Adipocyte (in vitro differentiated cells): Measurements from ENCODE around the gene TMEFF2.
"Not testable (repeated sequence)": the region's sequence is repeated elsewhere in the genome, so short reads cannot be mapped to it uniquely, and the experiment has no call there.

Source experiments
- DNase-seq: peaks from one replicate; pipeline ENCODE4 v3.0.0-alpha.2; 2015; ENCODE audit warnings: low read depth
- H3K27me3 ChIP-seq: replicated peaks from 2 replicates; pipeline ENCODE4 v1.7.0; 2013; ENCODE audit warnings: mild to moderate bottlenecking, low read length, moderate library complexity; ENCODE audit not compliant: control insufficient read depth, insufficient read depth
- H3K36me3 ChIP-seq: 2 replicates; pipeline ENCODE4 v1.7.0; 2013; ENCODE audit warnings: low read length, mild to moderate bottlenecking, moderate library complexity; ENCODE audit not compliant: control insufficient read depth, insufficient read depth, severe bottlenecking
- H3K4me1 ChIP-seq: 2 replicates; pipeline ENCODE4 v1.7.0; 2013; ENCODE audit warnings: mild to moderate bottlenecking, low read length, moderate library complexity; ENCODE audit not compliant: control insufficient read depth, insufficient read depth
- H3K4me3 ChIP-seq: 2 replicates; pipeline ENCODE4 v1.7.0; 2013; ENCODE audit warnings: mild to moderate bottlenecking, low read length, moderate library complexity
- H3K9ac ChIP-seq: 2 replicates; pipeline ENCODE4 v1.7.0; 2013; ENCODE audit warnings: mild to moderate bottlenecking, low read length, moderate library complexity
- H3K9me3 ChIP-seq: 2 replicates; pipeline ENCODE4 v1.7.0; 2013; ENCODE audit warnings: mild to moderate bottlenecking, low read length, moderate library complexity; ENCODE audit not compliant: control insufficient read depth

Gene TMEFF2

GRCh38 chr2:192148620-192149321, 46.0 kb downstream of the TMEFF2 start:
- H3K36me3 ChIP-seq = no peaks in the 10 kb centered on the region
- peak overlapping the region; percentile 75 for H3K9ac ChIP-seq
- H3K9me3 ChIP-seq = no peaks in the 10 kb centered on the region
- H3K4me1 ChIP-seq = peaks cover 50% of the 10 kb centered on the region
- DNase-seq = peak; percentile 62
- no peaks in the 10 kb centered on the region for H3K27me3 ChIP-seq
- H3K4me3 ChIP-seq = peak overlapping the region; percentile 49

GRCh38 chr2:192148241-192148619, 46.5 kb downstream of the TMEFF2 start:
- Histone ChIP-seq H3K27me3 (no peaks in the 10 kb centered on the region), H3K4me3 (peak overlapping the region; percentile 28), H3K36me3 (no peaks in the 10 kb centered on the region), H3K4me1 (peaks cover 50% of the 10 kb centered on the region), H3K9me3 (no peaks in the 10 kb centered on the region), H3K9ac (peak overlapping the region; percentile 35)
- no peak for DNase-seq

- peak; percentile 50 for DNase-seq
- Histone ChIP-seq H3K9ac (peak overlapping the region; percentile 46), H3K9me3 (no peaks in the 10 kb centered on the region), H3K4me1 (peaks cover 42% of the 10 kb centered on the region), H3K4me3 (peak overlapping the region; percentile 25), H3K27me3 (no peaks in the 10 kb centered on the region), H3K36me3 (no peaks in the 10 kb centered on the region)
Measured at GRCh38 chr2:192146069-192147015, 48.4 kb downstream of the TMEFF2 start.

GRCh38 chr2:192145496-192145895, 49.2 kb downstream of the TMEFF2 start:
- no peak for DNase-seq
- H3K36me3 ChIP-seq = no peaks in the 10 kb centered on the region
- H3K4me3 ChIP-seq = peak overlapping the region; percentile 25

GRCh38 chr2:192140236-192140839, 54.4 kb downstream of the TMEFF2 start:
- no peak for DNase-seq
- no peaks in the 10 kb centered on the region for H3K9me3 ChIP-seq
- H3K9ac ChIP-seq = no peak overlapping the region
- H3K27me3 ChIP-seq = no peaks in the 10 kb centered on the region
- no peak overlapping the region for H3K4me3 ChIP-seq
- no peaks in the 10 kb centered on the region for H3K36me3 ChIP-seq
- H3K4me1 ChIP-seq = peaks cover 1% of the 10 kb centered on the region

More at GRCh38 chr2:192145496-192145895, 49.2 kb downstream of the TMEFF2 start:
- Histone ChIP-seq H3K9ac (peak overlapping the region; percentile 46), H3K27me3 (no peaks in the 10 kb centered on the region), H3K4me1 (peaks cover 42% of the 10 kb centered on the region), H3K9me3 (no peaks in the 10 kb centered on the region)

- Histone ChIP-seq H3K9ac (no peak overlapping the region), H3K9me3 (no peaks in the 10 kb centered on the region), H3K4me3 (no peak overlapping the region), H3K27me3 (no peaks in the 10 kb centered on the region), H3K36me3 (no peaks in the 10 kb centered on the region), H3K4me1 (no peaks in the 10 kb centered on the region)
- DNase-seq = no peak
Measured at GRCh38 chr2:192139813-192140212, 54.9 kb downstream of the TMEFF2 start.

GRCh38 chr2:192137451-192137850, 57.3 kb downstream of the TMEFF2 start:
- Histone ChIP-seq H3K4me1 (no peaks in the 10 kb centered on the region), H3K9ac (no peak overlapping the region), H3K27me3 (no peaks in the 10 kb centered on the region), H3K4me3 (no peak overlapping the region), H3K9me3 (no peaks in the 10 kb centered on the region), H3K36me3 (no peaks in the 10 kb centered on the region)
- no peak for DNase-seq

GRCh38 chr2:192132604-192133003, 62.1 kb downstream of the TMEFF2 start:
- H3K4me3 ChIP-seq, H3K36me3 ChIP-seq, DNase-seq, H3K9me3 ChIP-seq, H3K9ac ChIP-seq, H3K27me3 ChIP-seq: not testable (repeated sequence)
- peaks cover 16% of the 10 kb centered on the region for H3K4me1 ChIP-seq

GRCh38 chr2:192130312-192130711, 64.4 kb downstream of the TMEFF2 start:
- not testable (repeated sequence) for H3K27me3 ChIP-seq, H3K4me3 ChIP-seq, H3K36me3 ChIP-seq, H3K9ac ChIP-seq, H3K9me3 ChIP-seq, DNase-seq
- peaks cover 33% of the 10 kb centered on the region for H3K4me1 ChIP-seq

- H3K27me3 ChIP-seq = no peaks in the 10 kb centered on the region
- H3K36me3 ChIP-seq = no peaks in the 10 kb centered on the region
- peaks cover 46% of the 10 kb centered on the region for H3K4me1 ChIP-seq
- peak overlapping the region; percentile 71 for H3K9ac ChIP-seq
- H3K9me3 ChIP-seq = no peaks in the 10 kb centered on the region
- H3K4me3 ChIP-seq = peak overlapping the region; percentile 23
- DNase-seq = no peak
Measured at GRCh38 chr2:192128655-192129054, 66.1 kb downstream of the TMEFF2 start.

GRCh38 chr2:192127434-192127833, 67.3 kb downstream of the TMEFF2 start:
- Histone ChIP-seq H3K4me1 (peaks cover 58% of the 10 kb centered on the region), H3K27me3 (no peaks in the 10 kb centered on the region), H3K9ac (peak overlapping the region; percentile 71), H3K9me3 (no peaks in the 10 kb centered on the region), H3K4me3 (peak overlapping the region; percentile 25), H3K36me3 (no peaks in the 10 kb centered on the region)
- peak; percentile 38 for DNase-seq
